NCI-H2029 treated with DMSO at 0.1 percent for 48 hours (cell line): ENCODE data around the gene MYO3B.

Source experiments
- DNase-seq: peaks from one replicate; lab custom pipeline; 2025; lab: John Stamatoyannopoulos, UW

Gene MYO3B

GRCh38 chr2:170695521-170696410 lies 517.8 kb downstream of the MYO3B start:
- DNase-seq = no peak

GRCh38 chr2:170696948-170697347 lies 519.0 kb downstream of the MYO3B start:
- DNase-seq = no peak

DNA sequence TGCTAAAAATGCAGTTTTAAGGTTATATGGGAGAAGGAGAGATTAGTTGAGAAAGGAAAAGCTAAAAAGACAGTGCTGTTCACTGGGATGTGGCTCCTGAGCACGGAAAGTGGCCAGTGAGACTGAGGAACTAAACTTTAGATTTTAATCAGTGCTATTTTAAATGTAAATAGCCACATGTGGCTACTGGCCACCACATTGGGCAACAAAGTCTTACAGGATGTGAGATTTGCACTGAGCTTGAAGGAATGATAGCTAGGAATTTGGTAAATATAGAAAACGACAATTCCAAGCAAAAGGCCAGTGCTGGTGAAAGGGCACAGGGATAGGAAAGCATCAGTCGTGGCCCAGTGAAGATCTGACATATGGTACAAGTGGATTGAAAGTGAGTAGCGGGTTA lies 523.1 kb downstream of the MYO3B start:
- DNase-seq = no peak

- DNase-seq = no peak
Measured at GRCh38 chr2:170703776-170704476, 526.0 kb downstream of the MYO3B start.
